Esophagus squamous epithelium (tissue), 5 donors: ENCODE results near the gene HOXC10. TPM values are rescaled to one million over a fixed set of nuclear protein-coding genes. Genes with fewer than 3 reads are reported as not detected.

Source experiments
- DNase-seq: peaks from one replicate; lab custom pipeline; 2025; lab: John Stamatoyannopoulos, UW
- H3K27ac ChIP-seq, 4 donors: fragments of 200-600 bp; sonication (generic); one replicate each; pipeline ENCODE4 v1.5.1; 2016 to 2019; ENCODE audit warnings: mild to moderate bottlenecking in 1 of 4
- H3K27me3 ChIP-seq, 4 donors: fragments of 200-600 bp; sonication (generic); 1 replicate in 3 of 4; 2 replicates in 1 of 4; pipeline versions ENCODE4 v1.5.1 to v1.6.0; 2017 to 2021; ENCODE audit warnings: antibody characterized with exemption in 1 of 4
- H3K36me3 ChIP-seq, 3 donors: fragments of 200-600 bp; sonication (generic); one replicate each; pipeline ENCODE4 v1.5.1; 2016 to 2019
- H3K4me1 ChIP-seq, 3 donors: fragments of 200-600 bp; sonication (generic); one replicate each; pipeline ENCODE4 v1.5.1; 2017 to 2019
- H3K4me3 ChIP-seq, 4 donors: fragments of 200-600 bp; sonication (generic); 1 replicate in 3 of 4; 2 replicates in 1 of 4; pipeline ENCODE4 v1.5.1; 2016 to 2019; ENCODE audit warnings: mild to moderate bottlenecking in 2 of 4, moderate library complexity in 1 of 4
- H3K9me3 ChIP-seq, 3 donors: fragments of 200-600 bp; sonication (generic); one replicate each; pipeline ENCODE4 v1.5.1; 2016 to 2019
- CTCF ChIP-seq, 6 experiments: fragments of 450-650 bp in 4 of 6; fragments of 200-600 bp in 2 of 6; sonication (generic) in 2 of 6; IDR thresholded peaks; one replicate each; pipeline ENCODE4 v1.5.1; 2016 to 2019; ENCODE audit warnings: antibody characterized with exemption in 6 of 6, mild to moderate bottlenecking in 4 of 6, moderate library complexity in 4 of 6
- POLR2A ChIP-seq, 4 donors: fragments of 450-650 bp; IDR thresholded peaks; one replicate each; pipeline ENCODE4 v1.6.1; 2017; ENCODE audit warnings: antibody characterized with exemption in 4 of 4, mild to moderate bottlenecking in 4 of 4, moderate library complexity in 3 of 4
- WGBS, 2 donors: methylation state at CpG; one replicate each; pipeline ENCODE4 v1.1.5; 2018; 5-methylcytosine and 5-hydroxymethylcytosine counted together
- intact Hi-C: fragments of 100-400 bp; cut with DNase I; formaldehyde crosslinking; loops from one replicate; pipeline ENCODE4 v1.15.0; 2022
- total RNA-seq, 4 donors: library from RNA; depleted of rRNA; stranded (reverse); fragments of >200 nt; gene quantifications; one replicate each; pipeline ENCODE4 v1.1.0, GENCODE V29; 2016
- donor health status: DM: yes; HTN: yes; CAD: no.

The HOXC10 gene
- total RNA-seq, 4 donors from 2014 or later: 0.31 to 1.3 TPM; not detected in 2

GRCh38 chr12:54003625-54004024 is 18.7 kb downstream of the HOXC10 start:
- peaks cover 9 to 100% (median 69%) of the 10 kb centered on the region in 4 donors for H3K27me3 ChIP-seq
- H3K9me3 ChIP-seq: no peaks in the 10 kb centered on the region
- H3K4me1 ChIP-seq: peaks cover 8 to 36% (median 23%) of the 10 kb centered on the region in 3 donors
- intact Hi-C loops: no loop called here
- H3K36me3 ChIP-seq: no peaks in the 10 kb centered on the region
- H3K4me3 ChIP-seq: no peak overlapping the region
- WGBS, 2 donors: 39 to 56% methylated on average over 2 to 3 of the region's 3 CpGs
- no peak for DNase-seq
- H3K27ac ChIP-seq: no peak overlapping the region
- TF ChIP-seq CTCF (IDR thresholded peaks at IDR 0.05) (no peak), POLR2A (IDR thresholded peaks at IDR 0.05) (no peak)

DNA sequence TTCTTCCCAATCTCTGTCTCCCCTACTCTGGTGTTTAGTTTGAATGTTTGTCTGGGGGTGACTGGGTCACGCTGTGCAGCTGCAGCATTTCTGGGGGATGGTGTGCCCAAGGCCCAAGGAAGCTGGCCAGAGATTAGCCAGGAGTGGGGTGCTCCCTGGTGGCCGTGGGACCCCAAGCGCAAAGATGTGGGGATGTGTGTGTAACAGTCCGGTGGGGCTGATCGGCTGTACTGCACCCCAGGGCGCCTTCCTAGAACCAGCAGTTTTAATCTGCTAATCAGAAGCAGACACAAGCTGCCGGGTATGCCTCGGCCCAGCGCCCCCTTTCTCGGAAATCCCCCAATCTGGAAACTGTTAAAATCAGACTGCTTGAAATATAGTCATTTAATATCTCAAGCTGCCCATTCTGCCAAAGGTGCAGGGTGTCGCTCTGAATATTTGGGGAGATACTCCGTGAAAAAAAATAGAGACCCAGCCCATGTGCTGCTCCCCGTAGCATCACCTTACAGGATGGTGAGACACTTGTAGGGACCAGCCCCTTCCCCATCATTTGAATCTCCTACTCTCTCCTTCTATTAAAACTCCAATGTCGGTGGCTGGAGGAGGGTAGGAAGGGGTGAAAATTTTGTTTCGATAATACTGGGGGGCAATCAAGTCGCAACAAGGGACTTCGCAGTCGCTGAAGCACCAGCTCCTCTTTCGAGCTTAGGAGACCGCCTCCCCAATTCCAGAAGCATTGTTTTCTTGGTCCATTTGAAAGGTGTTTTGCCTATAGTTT is 19.3 kb downstream of the HOXC10 start:
- intact Hi-C loops: no loop called here

DNA sequence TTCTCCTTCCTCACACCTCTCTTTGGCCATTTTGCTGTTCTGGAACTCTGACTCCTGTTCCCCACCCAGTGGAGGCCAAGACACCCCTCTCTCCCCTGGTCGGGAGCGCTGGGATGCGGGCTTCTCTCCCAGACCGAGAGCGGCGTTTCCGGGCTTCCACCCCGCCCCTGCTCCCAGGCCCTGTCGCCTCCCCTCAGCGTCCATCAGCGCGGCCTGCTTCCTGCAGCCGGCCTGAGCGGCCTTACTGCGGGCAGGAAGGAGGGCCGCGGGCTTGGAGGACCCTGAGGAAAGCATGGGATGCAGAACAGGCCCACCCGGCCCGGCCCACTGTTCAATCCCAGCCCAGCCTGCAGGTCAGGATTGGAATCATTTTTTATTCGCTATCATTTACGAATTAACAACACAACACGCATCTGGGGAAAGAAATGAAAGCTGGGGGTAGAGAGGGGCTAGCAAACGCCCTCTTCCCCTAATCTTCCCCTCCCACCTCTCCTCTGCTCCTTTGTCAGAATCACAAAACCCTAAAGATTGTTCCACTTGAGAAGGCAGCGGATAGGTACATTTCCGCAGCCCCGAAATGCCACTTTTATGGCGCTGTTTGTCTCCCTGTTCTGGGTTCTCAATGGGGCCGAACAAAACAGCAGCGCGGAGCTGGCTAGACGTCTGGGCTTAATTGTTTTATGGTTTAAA is 20.0 kb downstream of the HOXC10 start:
- intact Hi-C loops: loop anchor here (5.0 kb wide), 1 partner anchor 197 kb away; no protein-coding TSS in a partner anchor
- Histone ChIP-seq H3K27me3 (peaks cover 9 to 100% (median 65%) of the 10 kb centered on the region in 4 donors), H3K4me1 (peaks cover 16 to 37% (median 25%) of the 10 kb centered on the region in 3 donors), H3K4me3 (no peak overlapping the region), H3K36me3 (no peaks in the 10 kb centered on the region), H3K27ac (no peak overlapping the region), H3K9me3 (no peaks in the 10 kb centered on the region)
- TF ChIP-seq POLR2A (IDR thresholded peaks at IDR 0.05) (no peak), CTCF (IDR thresholded peaks at IDR 0.05) (no peak)
- no peak for DNase-seq
- WGBS, 2 donors: 32 to 34% methylated on average over 15 to 21 of the region's 31 CpGs

More for the DNA sequence above, 19.3 kb downstream of the HOXC10 start:
- no peaks in the 10 kb centered on the region for H3K9me3 ChIP-seq
- H3K4me1 ChIP-seq: peaks cover 12 to 39% (median 26%) of the 10 kb centered on the region in 3 donors
- WGBS, 2 donors: 27% methylated on average over 13 to 20 of the region's 20 CpGs
- no peak overlapping the region for H3K4me3 ChIP-seq
- H3K27me3 ChIP-seq: peaks cover 9 to 100% (median 64%) of the 10 kb centered on the region in 4 donors
- no peaks in the 10 kb centered on the region for H3K36me3 ChIP-seq
- no peak for DNase-seq
- no peak overlapping the region for H3K27ac ChIP-seq
- TF ChIP-seq POLR2A (IDR thresholded peaks at IDR 0.05) (no peak), CTCF (IDR thresholded peaks at IDR 0.05) (no peak)

DNA sequence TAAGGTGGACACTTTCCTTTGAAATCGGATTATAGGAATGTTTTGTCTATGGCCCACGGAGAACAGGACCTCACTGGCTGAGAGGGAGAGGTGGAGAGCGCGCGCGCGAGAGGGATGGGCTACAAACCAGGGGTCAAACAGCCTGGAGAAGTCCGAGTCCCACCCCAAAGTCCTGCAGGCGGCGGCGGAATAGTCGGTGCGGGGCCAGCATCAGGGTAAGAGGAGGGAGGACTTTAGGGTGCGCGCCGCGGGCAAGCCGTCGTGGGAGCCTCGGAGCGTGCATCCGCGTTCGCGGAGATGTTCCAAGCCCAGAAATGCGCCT is 20.5 kb downstream of the HOXC10 start:
- intact Hi-C loops: loop anchor here (5.0 kb wide), 1 partner anchor 197 kb away; no protein-coding TSS in a partner anchor
- H3K27me3 ChIP-seq: peaks cover 7 to 100% (median 63%) of the 10 kb centered on the region in 4 donors
- no peak for DNase-seq
- H3K4me1 ChIP-seq: peaks cover 12 to 32% (median 22%) of the 10 kb centered on the region in 3 donors
- H3K9me3 ChIP-seq: no peaks in the 10 kb centered on the region
- WGBS, 2 donors: 4 to 14% methylated on average over 20 to 26 of the region's 26 CpGs
- no peak for TF ChIP-seq POLR2A (IDR thresholded peaks at IDR 0.05)
- no peak for TF ChIP-seq CTCF (IDR thresholded peaks at IDR 0.05)
- no peak overlapping the region for H3K4me3 ChIP-seq
- H3K36me3 ChIP-seq: no peaks in the 10 kb centered on the region
- H3K27ac ChIP-seq: no peak overlapping the region
